Ascending aorta (tissue), 2 donors: Measurements from ENCODE around the gene TMEM253. TPM values are rescaled to one million over a fixed set of nuclear protein-coding genes. Genes with fewer than 3 reads are reported as not detected.

Experiments used
- DNase-seq, 2 donors: peaks; one replicate each; pipeline ENCODE4 v3.0.0-alpha.2; 2019; ENCODE audit warnings: low spot score in 2 of 2
- H3K27ac ChIP-seq, 2 donors: fragments of 200-600 bp; sonication (generic); one replicate each; pipeline ENCODE4 v1.5.1; 2016 to 2017; ENCODE audit warnings: mild to moderate bottlenecking in 1 of 2
- H3K27me3 ChIP-seq: fragments of 200-600 bp; sonication (generic); one replicate; pipeline ENCODE4 v1.5.1; 2017
- H3K36me3 ChIP-seq, 2 donors: fragments of 200-600 bp; sonication (generic); one replicate each; pipeline ENCODE4 v1.5.1; 2016
- H3K4me1 ChIP-seq, 2 donors: fragments of 200-600 bp; sonication (generic); one replicate each; pipeline ENCODE4 v1.5.1; 2016 to 2017; ENCODE audit warnings: mild to moderate bottlenecking in 1 of 2
- H3K4me3 ChIP-seq, 2 donors: fragments of 200-600 bp; sonication (generic); one replicate each; pipeline ENCODE4 v1.5.1; 2016 to 2017; ENCODE audit warnings: mild to moderate bottlenecking in 1 of 2
- H3K9me3 ChIP-seq, 2 donors: fragments of 200-600 bp; sonication (generic); one replicate each; pipeline ENCODE4 v1.5.1; 2016
- CTCF ChIP-seq, 3 experiments: fragments of 200-600 bp in 2 of 3; fragments of 450-650 bp in 1 of 3; sonication (generic) in 2 of 3; IDR thresholded peaks; one replicate each; pipeline ENCODE4 v1.5.1; 2016 to 2019; ENCODE audit warnings: antibody characterized with exemption in 3 of 3, mild to moderate bottlenecking in 1 of 3, moderate library complexity in 1 of 3
- intact Hi-C: fragments of 100-400 bp; cut with DNase I; formaldehyde crosslinking; loops from one replicate; pipeline ENCODE4 v1.15.1; 2023
- total RNA-seq: library from RNA; depleted of rRNA; stranded (reverse); fragments of >200 nt; gene quantifications from one replicate; pipeline ENCODE4 v1.1.0, GENCODE V29; 2016

TMEM253 gene
- total RNA-seq, 1 donor from 2014 or later = not detected

DNA sequence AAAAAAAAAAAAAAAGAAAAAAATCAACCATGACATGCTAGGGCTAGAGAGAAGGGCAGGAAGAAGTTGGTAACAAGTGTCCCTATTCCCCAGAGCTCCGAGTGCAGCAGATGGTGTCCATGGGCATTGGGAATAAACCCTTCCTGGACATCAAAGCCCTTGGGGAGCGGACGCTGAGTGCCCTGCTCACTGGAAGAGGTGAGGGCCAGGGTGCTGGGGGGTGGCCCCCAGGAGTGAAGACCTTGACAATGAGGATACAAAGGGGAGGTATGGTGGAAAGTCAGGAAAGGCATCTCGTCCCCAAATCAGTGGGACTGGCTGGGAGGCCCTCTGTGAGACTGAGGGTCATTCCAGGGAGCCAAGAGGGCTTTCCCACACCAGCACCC is 14.0 kb upstream of the TMEM253 start:
- no peaks in the 10 kb centered on the region for H3K9me3 ChIP-seq
- no peak for TF ChIP-seq CTCF (IDR thresholded peaks at IDR 0.05)
- DNase-seq = no peak
- intact Hi-C loops = loop anchor here (1.0 kb wide), 1 partner anchor 16 kb away; no protein-coding TSS in a partner anchor
- no peaks in the 10 kb centered on the region for H3K27me3 ChIP-seq
- H3K36me3 ChIP-seq = peaks cover 51 to 80% of the 10 kb centered on the region in 2 donors
- peak overlapping the region; percentile 62 to 66 for H3K27ac ChIP-seq
- peaks cover 0 to 2% of the 10 kb centered on the region in 2 donors for H3K4me1 ChIP-seq
- no peak overlapping the region for H3K4me3 ChIP-seq

DNA sequence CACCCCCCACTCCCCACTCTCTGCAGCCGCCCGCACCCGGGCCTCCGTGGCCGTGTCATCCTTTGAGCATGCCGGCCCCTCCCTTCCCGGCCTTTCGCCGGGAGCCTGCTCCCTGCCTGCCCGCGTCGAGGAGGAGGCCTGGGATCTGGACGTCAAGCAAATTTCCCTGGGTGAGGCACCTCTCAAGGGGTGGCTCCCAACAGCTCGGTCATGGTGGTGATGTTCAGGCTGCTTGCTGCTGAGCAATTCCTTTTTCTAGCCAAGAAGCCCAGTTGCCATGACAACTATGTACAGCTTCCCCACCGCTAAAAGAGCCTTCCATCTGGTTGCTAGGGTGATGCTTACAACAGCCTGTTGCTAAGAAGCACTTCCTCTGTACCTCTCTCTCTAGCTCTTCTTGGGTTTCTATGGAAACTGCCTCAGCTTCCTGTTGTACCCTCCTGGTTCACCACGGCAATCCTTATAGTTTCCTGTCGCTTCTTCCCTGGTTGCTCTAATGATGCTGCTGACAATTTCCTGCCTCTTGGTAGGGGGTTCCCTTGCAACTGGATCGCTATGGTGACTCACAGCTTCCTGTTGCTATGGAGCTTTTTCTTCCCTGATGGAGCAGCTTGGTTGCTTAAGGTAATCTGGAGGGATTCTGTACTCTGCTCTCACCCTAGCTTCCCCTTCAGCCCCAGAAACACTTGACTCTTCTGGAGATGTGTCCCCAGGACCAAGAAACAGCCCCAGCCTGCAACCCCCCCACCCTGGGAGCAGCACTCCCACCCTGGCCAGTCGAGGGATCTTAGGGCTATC is 13.4 kb upstream of the TMEM253 start:
- intact Hi-C loops = loop anchor here (1.0 kb wide), 1 partner anchor 16 kb away; no protein-coding TSS in a partner anchor
- Histone ChIP-seq H3K27me3 (no peaks in the 10 kb centered on the region), H3K9me3 (no peaks in the 10 kb centered on the region), H3K4me3 (no peak overlapping the region), H3K36me3 (peaks cover 50 to 79% of the 10 kb centered on the region in 2 donors), H3K27ac (peak overlapping the region; percentile 62 to 66), H3K4me1 (peaks cover 0 to 5% of the 10 kb centered on the region in 2 donors)
- DNase-seq = no peak
- no peak for TF ChIP-seq CTCF (IDR thresholded peaks at IDR 0.05)

DNA sequence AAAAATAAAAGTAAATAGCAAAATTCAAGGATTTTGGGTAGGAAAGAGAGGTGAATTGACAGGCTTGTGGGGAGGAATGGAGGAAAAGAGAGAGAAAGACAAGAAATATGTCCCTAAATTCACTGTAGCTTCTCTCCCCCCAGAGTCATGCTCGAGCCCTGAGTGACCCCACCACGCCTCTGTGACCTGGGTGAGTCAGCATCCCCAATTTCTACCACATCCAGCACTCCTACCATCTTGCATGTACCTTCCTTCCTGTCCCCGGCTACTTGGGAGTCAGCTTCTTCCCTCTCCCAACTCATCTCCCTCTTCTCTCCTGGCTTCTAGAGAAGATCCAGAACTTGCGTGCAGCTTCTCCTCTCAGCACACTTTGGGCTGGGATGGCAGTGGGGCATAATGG is 12.2 kb upstream of the TMEM253 start:
- no peak for DNase-seq
- no peak overlapping the region for H3K4me3 ChIP-seq
- intact Hi-C loops = no loop called here
- H3K4me1 ChIP-seq = peaks cover 0 to 10% of the 10 kb centered on the region in 2 donors
- no peaks in the 10 kb centered on the region for H3K9me3 ChIP-seq
- no peak for TF ChIP-seq CTCF (IDR thresholded peaks at IDR 0.05)
- H3K36me3 ChIP-seq = peaks cover 46 to 74% of the 10 kb centered on the region in 2 donors
- no peak overlapping the region for H3K27ac ChIP-seq
- no peaks in the 10 kb centered on the region for H3K27me3 ChIP-seq

- intact Hi-C loops = no loop called here
- peaks cover 43 to 69% of the 10 kb centered on the region in 2 donors for H3K36me3 ChIP-seq
- no peak for TF ChIP-seq CTCF (IDR thresholded peaks at IDR 0.05)
- no peak for DNase-seq
- no peaks in the 10 kb centered on the region for H3K9me3 ChIP-seq
- peaks cover 0 to 10% of the 10 kb centered on the region in 2 donors for H3K4me1 ChIP-seq
- no peak overlapping the region for H3K4me3 ChIP-seq
- no peaks in the 10 kb centered on the region for H3K27me3 ChIP-seq
- no peak overlapping the region for H3K27ac ChIP-seq
Observed at GRCh38 chr14:21089271-21089670, 11.6 kb upstream of the TMEM253 start.

DNA sequence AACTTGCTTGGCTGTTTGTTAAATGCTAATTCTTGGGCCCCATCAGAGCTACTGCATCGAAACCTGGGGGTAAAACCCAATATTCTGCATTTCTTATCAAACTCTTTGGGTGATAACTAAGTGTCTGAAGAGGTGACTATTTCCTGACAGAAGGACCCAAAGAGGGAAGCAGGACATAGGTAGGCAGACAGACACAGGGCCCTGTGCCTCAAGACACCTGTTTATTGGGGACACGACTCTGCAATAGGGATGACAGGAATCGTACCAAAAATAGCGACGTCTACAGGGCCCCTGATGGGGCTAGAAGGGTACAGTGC is 11.0 kb upstream of the TMEM253 start:
- no peak overlapping the region for H3K4me3 ChIP-seq
- H3K27me3 ChIP-seq = no peaks in the 10 kb centered on the region
- intact Hi-C loops = loop anchor here (5.0 to 10.0 kb wide), 3 partner anchors 103 to 628 kb away; partner anchors contain the start of genes METTL17 and PIP4P1
- H3K9me3 ChIP-seq = no peaks in the 10 kb centered on the region
- peaks cover 37 to 63% of the 10 kb centered on the region in 2 donors for H3K36me3 ChIP-seq
- H3K4me1 ChIP-seq = peaks cover 0 to 10% of the 10 kb centered on the region in 2 donors
- DNase-seq = no peak
- no peak overlapping the region for H3K27ac ChIP-seq
- TF ChIP-seq CTCF (IDR thresholded peaks at IDR 0.05) = no peak
